Measurements from ENCODE around the gene GPBP1.
A peak's percentile ranks its signal among the peaks of the same experiment; 100 is the strongest.
"Not testable (repeated sequence)": the region's sequence is repeated elsewhere in the genome, so short reads cannot be mapped to it uniquely, and the experiment has no call there.

The GPBP1 gene, protein sequence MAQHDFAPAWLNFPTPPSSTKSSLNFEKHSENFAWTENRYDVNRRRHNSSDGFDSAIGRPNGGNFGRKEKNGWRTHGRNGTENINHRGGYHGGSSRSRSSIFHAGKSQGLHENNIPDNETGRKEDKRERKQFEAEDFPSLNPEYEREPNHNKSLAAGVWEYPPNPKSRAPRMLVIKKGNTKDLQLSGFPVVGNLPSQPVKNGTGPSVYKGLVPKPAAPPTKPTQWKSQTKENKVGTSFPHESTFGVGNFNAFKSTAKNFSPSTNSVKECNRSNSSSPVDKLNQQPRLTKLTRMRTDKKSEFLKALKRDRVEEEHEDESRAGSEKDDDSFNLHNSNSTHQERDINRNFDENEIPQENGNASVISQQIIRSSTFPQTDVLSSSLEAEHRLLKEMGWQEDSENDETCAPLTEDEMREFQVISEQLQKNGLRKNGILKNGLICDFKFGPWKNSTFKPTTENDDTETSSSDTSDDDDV

DNA sequence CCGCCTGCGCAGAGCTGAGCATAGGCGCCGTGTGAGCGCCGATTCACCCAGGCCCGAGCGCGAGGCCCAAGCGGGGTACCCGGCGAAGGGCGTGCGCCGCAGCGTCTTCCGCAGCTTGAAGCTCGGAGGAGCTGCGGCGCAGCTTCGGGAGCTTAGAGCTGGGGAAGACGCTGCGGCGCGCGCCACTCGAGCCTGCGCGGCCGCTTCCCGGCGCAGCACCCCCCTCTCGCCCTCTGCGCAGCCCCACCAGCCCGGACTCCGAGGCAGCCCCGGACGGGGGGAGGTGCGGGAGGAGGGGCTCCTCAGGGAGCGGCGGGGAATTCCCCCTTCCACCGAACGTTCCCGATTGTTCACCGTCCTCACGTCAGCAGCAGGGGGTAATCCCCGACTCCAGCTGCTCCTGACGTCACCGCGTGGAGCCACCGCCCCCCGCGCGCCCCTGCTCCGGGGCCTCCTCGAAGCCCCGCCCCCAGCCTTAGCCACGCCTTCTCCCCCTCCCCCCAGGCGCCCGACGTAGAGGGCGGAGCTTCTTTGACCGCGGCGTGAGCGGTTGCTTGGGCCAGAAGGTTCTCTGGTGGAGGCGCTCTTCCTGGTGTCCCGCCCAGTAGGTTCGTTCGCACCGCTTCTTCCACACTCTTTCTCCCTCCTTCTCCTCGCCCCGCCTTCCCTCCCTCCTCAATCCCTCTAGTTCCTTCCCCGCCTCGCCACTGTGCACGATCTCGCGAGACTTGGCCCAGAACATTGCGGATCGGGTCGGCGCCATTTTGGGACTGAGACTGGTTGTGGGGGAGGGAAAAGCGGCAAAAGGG is at the start of gene GPBP1:
Gene GPBP1, plus strand, starts transcription at position 741 of the 809 bp plus-strand sequence. CDS start 40,072 bp downstream, outside the sequence.
- DNase-seq: peak; percentile 100

DNA sequence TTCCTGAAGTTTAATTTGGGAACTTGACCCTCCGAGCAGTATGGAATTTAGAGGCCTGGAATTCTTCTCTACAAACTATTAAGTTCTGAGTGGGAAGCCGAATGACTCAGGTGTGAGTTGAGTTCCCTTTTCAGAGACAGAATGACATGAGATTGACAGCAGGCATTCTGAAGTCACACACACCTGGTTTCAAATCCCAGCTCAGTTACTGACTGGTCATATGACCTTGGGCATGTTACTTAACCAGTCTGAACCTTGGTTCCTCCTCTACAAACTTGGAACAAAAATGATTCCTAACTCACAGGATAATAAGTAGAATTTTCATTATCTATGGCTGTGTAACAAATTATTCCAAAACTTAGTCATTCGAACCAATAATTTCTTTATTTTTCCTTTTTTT is 45.5 kb upstream of the GPBP1 start:
- DNase-seq: peak; percentile 20

DNA sequence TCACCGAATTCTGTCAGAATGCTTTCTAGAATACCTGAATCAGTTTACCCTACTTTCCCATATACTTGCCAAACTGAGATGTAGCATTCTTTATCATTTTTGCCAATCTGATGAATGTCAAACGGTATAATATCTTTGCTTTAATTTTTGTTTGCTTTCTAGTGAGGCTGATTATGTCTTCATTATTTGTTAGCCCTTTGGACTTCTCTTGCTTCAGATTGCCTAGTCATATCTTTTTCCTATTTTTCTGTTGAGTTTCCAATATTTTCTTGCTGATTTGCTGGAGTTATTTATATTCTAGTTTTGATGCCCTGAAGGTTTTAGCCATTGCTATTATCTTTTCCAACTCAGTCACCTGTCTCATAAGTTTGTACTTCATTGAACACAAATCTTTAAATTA is 40.3 kb upstream of the GPBP1 start:
- no peak for DNase-seq

DNA sequence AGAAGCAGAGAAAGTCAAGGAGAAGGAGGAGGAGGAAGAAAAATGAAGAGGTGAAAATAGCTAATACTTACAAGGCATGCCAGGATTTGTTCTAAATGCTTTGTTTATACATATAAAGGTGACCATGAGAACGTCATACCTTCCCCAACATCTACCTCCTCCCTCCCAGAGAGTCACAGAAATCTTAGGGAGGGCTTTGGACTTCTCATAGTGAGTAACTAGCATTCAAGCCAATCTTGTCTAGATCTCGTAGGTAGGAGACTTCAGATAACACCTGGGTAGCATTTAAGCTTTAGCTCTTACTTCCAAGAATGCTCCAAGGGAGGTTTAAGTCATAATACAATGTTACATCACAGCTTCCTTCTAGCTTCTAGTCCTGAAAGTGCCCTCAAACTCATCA is 36.5 kb upstream of the GPBP1 start:
- no peak for DNase-seq

DNA sequence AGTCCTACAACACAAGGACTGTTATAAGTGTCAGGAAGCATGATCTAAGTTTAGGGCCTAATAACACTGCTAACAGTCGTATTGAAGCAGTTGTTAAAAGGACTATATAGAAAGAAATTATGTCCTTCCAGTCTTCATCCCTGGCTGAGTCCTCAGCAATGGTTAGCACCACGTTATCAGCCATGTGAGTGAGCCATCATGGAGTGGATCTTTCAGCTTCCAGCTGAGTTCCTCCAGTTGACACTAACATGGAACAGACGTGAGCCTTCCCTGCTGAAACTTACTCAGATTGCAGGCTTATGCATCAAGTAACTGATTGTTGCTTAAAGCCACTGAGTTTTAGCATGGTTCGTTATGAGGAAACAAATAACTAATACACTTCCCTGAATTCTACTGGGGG is 21.5 kb upstream of the GPBP1 start:
- DNase-seq: no peak

DNA sequence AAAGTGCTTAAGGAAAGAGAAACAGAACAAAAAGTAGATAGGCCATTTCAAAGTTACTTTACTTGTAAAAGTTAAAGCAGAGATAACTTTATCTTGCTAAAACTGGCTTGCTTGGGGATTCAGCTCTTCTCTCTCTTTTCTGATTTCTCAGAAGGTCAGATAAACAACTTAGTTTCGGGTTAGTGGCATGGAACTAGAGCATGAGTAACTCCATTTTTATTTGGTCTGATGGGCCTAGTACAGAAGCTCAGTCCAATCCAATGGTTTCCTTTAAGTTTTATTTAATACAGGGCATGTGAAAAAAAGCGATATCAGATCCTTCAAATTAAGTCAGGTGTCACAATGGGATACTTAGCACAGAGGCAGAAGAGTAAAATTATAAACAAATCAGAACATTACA is 18.8 kb upstream of the GPBP1 start:
- DNase-seq: no peak

DNA sequence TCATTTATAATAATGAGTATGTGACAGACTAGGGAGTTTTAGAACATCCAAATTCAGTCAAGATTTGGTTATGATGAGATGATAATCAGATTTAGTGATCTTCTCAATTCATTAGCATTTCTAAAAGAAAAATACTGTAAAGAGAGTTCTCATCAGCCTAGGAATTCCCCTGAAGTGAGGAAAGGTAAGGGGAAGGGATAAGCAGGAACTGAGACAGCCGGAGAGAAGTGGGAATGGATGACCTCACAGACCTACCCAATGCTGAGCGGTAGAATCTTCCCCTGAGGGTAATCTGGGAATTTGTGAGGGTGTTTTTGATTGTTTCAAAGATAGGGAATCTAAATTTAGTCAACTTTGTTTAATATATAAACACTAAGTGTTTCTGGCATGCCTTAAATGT is 16.7 kb upstream of the GPBP1 start:
- DNase-seq: no peak

DNA sequence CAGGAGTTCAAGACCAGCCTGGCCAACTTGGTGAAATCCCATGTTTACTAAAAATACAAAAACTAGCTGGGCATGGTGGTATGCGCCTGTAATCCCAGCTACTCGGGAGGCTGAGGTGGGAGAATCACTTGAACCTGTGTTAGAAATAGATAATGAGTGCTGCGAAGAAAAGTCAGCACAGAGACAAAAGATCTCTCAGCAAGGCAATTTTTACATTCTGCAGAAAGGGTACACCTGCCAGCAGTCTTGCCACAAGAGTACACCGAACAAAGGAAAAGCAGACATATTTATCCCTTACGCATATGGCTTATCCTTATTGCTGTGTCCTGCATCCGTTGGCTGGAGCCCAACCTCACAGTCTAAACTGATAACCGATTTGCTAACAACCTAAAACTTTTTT is 16.2 kb upstream of the GPBP1 start:
- DNase-seq: no peak

DNA sequence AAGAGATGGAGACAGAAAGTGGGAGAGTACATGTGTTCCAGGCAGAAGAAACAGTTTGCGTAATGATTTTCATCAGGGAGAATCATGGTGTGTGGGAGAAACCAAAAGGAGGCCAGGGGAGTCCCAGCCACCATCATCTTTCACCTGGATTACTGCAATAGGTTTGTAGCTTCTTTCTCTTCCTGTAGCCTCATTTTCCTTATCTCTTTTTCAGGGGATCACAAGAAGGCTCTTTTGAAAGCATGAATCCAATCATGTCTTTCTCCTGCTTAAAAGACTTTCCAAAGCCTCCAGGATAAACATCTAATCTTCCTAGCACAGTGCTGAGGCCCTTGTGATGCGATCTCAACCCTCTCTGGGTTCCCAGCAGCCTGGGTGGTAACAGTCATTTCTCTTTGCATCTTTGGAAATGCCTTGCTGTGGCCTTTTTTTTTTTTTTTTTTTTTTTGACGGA is 10.3 kb upstream of the GPBP1 start:
- no peak for DNase-seq

DNA sequence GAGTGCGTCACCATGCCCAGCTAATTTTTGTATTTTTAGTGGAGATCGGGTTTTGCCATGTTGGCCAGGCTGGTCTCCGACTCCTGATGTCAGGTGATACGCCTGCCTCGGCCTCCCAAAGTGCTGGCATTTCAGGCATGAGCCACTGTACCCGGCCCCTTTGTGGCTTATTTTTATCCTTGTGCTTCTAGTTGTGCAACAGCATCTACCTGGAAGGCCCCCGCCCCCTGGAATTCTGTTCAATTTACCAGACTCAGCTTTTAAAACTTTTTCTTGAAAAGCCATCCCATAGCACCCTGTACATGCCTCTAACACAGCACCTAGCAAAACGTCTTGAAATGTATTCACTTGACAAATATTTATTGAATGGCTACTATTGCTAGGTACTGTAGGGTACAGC is 9.7 kb upstream of the GPBP1 start:
- DNase-seq: no peak

DNA sequence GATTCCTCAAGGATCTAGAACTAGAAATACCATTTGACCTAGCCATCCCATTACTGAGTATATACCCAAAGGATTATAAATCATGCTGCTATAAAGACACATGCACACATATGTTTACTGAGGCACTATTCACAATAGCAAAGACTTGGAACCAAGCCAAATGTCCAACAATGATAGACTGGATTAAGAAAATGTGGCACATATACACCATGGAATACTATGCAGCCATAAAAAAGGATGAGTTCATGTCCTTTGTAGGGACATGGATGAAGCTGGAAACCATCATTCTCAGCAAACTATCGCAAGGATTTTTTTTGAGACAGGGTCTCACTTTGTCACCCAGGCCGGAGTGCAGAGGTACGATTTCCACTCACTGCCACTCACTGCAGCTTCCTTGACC is 8.7 kb upstream of the GPBP1 start:
- DNase-seq: not testable (repeated sequence)

DNA sequence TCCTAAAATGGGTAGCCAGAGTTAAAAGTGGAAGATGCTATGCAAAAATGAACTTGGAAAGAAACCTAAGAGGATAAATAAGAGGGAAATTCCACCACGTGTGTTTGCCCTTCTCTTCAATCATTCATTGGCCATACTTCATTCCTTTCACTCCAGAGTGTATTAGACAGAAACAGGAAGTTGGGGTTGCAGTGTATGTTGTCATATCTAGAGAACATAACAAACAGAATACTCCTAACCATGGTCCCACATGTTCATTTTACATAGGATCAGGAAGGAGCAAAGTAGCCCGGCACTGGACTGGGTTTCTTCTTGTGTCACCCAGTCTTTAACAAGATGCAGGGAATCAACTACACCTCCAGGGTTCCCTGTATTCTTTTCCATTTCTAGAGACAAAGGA is 7.6 kb upstream of the GPBP1 start:
- peak; percentile 51 for DNase-seq

DNA sequence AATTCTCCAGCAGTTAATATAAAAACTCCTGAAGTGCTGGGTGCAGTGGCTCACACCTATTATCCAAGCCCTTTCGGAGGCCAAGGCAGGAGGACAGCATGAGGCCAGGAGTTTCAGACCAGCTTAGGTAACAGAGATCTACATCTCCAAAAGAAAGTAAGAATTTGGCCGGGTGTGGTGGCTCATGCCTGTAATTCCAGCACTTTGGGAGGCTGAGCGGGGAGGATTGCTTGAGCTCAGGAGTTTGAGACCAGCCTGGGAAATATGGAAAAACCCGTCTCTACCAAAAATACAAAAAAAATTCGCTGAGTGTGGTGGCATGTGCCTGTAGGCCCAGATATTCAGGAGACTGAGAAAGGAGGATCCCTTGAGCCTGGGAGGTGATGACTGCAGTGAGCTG is 6.7 kb upstream of the GPBP1 start:
- no peak for DNase-seq

DNA sequence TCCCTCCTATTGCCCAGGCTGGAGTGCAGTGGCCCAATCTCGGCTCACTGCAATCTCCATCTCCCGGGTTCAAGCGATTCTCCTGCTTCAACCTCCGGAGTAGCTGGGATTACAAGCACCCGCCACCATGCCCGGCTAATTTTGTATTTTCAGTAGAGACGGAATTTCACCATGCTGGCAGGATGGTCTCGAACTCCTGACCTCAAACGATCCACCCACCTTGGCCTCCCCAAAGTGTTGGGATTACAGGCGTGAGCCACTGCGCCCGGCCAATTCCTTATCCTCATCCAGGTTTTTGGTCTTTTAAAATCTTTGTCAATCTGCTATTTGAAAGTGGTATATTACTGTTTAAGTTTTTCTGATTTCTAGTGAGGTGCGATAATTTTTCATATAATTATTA is 3.7 kb upstream of the GPBP1 start:
- DNase-seq: not testable (repeated sequence)

DNA sequence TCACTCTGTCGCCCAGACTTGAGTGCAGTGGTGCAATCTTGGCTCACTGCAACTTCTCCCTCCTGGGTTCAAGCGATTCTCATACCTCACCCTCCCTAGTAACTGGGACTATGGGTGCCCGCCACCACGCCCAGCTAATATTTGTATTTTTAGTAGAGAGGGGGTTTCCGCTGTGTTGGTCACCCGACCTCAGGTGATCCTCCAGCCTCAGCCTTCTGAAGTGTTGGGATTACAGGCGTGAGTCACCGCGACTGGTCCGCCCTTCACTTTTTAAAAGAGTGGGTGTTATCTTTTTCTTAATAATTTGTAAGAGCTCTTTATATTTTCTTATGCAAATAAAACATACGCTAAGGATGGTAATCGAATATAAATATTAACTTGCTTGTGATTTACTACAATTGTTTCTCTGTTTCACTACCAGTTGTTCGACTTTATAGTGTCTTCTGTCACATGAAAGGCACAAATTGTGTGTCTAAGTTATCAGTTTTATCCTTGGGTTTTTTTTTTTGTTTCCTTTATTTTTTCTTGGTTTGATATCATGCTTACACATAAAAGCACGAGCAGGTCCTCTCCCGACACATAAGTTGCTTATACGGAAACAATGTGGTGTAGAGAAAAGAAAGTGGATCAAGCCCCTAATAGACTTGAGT is 1.9 kb upstream of the GPBP1 start:
- peak; percentile 89 for DNase-seq

DNA sequence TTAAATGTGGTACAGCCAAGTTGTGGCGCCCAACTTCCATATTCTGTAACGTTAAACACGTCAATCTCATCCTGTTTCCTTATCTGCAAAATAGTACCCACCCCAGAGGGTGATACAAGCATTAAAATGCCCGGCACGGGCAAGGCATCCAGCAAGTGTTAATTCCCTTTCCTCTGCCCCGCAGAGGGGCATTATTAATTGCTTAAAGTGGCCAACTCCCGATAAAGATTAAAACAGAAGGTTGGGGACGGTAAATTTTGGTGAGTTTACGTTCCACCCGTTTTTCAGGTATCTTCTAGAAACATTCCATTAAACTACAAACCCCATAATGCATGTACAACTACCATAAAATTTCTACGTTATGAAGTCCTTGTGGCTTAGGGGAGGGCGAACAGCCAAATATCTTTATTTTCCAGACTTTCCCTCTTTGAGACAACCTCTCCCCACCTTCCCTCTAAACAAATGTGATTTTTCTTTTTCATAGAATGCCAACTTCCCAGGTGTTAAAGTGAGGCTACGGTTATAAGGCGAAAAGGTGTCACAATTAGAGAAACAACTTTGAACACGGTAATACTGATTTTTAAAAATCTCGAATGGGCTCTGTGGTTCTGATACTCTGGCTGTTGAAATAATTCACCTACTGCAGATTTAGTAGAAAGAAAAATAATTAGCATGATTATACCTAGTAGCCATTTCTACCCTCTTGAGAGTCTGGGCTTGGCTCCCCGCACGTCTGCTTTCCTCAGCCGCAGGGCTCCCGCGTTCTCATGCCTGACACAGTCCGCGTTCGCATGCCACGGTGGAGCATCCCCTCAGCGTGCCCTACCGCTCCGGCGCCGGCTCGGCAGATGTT is 1.2 kb upstream of the GPBP1 start:
- peak; percentile 61 for DNase-seq

DNA sequence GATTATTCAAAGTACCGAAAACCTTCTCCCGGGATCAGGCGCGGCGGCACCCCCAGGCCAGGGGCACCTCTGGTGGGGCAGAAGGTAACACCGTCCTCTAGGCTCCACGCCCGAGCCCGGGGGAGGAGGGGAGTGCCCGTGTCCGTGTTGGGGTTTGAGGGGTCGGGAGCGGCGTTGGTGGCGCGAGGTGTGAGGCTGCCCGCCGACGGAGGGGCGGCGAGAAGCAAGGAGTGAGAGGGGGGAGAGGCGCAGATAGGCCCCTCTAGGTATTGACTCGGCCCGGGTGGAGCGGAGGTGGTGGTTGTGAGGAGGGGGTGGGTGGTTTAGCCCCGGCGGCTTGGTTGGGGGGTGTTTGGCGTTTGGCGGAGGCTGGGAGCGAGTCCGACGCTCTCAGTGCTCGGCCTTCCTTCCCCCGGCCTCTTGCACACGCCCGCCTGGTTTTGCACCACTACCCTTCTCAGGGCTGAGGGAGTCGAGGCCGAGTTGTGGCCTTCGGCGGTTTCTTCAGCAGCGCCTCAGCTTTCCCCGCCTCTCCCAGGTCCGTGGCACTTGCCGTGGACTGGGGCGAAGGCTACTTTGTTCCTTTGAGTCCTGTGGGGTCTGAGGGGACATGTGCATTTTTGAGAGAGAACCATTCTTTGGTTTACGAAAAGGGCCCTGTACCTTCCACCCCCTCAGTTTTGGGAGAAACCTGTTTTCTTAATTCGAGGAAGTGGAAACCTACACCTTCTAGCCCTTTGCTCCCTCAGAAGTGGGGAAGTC is 450 bp downstream of the GPBP1 start:
- peak; percentile 73 for DNase-seq

DNA sequence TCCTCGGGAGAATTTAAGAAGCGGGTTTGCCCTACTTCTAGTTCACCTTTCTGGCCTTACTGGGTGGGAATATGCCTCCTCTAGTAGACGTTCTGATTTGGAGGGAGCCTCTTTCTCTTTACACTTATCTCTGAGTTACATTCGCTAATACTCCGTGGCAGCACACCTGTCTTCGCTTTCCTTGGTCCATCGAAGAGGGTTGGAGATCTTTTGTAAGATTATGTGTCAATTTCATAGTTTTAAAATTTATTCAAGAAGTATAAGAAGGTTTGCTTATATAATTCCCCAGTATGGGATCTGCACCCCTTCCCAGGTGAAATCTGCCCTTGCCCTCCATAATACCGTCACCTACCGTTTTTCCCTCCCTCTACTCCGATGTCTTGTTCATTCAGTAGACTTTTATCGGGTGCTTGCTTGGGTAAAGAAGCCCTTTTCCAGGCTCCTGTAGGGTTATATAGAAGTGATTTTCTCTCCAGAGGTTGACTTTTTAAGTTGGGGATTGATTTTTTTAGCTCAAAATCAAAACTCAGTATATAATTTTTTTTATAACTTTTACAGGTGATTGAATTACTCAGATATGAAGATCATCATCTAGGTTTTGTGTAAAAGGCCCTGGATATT is 1.1 kb downstream of the GPBP1 start:
- peak; percentile 50 for DNase-seq

DNA sequence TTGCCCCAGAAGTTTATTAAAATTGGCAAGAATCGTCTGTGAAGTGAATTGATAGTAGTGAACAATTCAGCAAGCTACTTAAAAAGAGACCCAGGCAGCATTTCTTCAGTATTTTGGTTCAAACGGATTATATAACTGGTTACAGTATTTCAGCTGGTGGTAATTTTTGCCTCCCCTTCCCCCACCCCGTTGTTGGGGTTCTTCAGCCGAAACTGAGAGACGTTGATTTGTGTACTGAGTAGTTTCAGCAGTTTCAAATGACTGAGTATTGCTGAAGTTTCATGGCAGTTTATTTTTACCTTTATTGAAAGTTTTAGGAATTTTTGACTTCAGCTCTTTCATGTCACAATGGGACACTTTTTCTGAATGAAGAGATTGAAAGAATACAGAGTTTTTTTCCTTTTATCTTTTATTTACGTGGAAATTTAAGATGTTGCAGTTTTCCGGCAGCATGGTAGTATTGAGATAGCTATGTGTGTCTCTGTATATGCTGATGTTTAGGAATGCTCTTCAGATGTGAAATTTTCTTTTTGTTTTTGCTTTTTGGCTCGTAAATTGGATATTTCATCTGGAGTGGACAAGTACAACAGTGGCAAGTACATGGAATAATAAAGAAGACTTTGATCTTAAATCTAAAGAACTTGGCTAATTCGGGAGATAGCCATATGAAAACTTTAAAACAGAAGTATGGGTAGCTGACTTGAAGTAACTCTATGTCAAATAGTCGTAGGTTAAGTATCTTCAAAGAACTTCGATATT is 1.9 kb downstream of the GPBP1 start:
- peak; percentile 41 for DNase-seq

DNA sequence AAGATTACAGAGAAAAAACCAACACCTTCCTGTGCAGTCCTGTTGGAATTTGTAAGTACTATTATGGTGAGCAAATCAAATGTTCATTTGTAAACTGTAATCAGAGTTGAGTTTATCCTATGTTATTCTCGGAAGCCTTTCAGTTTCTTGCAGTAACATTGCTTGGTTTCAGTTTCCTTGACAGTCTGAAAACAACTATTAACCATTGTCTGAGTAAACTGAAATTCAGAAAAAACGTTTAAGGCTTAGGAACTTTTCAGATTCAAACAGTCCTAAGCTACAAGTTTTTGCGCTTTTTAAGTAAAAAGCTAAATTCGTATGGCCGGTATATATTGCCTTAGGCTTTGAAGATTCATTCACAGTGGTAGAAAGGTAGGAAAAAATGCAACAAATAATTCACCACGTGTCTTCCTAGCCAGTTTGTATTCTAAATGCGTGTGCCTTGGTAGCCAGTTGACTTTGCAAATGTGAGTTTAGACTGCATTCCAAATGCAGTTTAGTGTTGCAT is 2.5 kb downstream of the GPBP1 start:
- DNase-seq: peak; percentile 44

Measured in DMS53 (cell line).